PC-9 (cell line): ENCODE measurements around the gene IFNLR1.

Experiments
- EZH2 ChIP-seq: fragments of 200-600 bp; sonication (generic); IDR thresholded peaks from 2 replicates; pipeline ENCODE4 v1.8.0; 2017; ENCODE audit warnings: antibody characterized with exemption, low read depth
- TF ChIP-seq, protein P1 (sequence below): fragments of 200-600 bp; sonication (generic); conservative IDR thresholded peaks from 2 replicates; pipeline ENCODE4 v1.6.1; 2017; ENCODE audit warnings: mixed run types, antibody characterized with exemption, mild to moderate bottlenecking, moderate library complexity

DNA sequence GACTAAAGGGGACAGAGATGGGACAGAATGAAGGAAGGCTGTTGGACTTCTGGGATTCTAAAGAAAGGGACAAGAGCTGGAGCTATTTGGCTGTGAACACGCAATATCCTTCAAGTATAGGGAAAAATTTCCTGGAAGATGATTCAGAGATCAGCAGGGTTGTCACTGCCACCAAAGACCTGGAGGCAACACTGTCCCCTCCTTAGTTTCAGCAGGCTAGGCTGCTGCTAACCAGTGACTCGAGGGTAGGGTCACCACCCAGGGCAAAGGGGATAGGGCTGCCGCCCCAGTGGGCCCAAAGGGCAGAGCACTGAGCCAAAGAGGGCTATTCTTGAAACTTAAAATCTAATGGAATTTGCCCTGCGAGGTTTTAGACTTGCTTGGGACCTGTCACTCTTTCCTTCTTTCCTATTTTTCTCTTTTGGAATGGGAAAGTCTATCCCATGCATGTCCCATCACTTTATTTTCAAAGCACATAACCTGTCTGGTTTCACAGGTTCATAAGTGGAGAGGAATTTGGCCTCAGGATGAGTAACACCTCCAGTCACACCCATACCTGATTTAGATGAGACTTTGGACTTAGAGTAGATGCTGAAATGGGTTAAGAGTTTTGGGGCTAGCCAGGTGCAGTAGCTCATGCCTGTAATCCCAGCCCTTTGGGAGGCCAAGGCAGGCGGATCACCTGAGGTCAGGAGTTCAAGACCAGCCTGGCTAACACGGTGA is 11.9 kb downstream of the IFNLR1 start:
- TF ChIP-seq, protein P1, sequence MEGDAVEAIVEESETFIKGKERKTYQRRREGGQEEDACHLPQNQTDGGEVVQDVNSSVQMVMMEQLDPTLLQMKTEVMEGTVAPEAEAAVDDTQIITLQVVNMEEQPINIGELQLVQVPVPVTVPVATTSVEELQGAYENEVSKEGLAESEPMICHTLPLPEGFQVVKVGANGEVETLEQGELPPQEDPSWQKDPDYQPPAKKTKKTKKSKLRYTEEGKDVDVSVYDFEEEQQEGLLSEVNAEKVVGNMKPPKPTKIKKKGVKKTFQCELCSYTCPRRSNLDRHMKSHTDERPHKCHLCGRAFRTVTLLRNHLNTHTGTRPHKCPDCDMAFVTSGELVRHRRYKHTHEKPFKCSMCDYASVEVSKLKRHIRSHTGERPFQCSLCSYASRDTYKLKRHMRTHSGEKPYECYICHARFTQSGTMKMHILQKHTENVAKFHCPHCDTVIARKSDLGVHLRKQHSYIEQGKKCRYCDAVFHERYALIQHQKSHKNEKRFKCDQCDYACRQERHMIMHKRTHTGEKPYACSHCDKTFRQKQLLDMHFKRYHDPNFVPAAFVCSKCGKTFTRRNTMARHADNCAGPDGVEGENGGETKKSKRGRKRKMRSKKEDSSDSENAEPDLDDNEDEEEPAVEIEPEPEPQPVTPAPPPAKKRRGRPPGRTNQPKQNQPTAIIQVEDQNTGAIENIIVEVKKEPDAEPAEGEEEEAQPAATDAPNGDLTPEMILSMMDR, result no peak
- TF ChIP-seq EZH2, result no peak
